K562 (cell line): Measurements from ENCODE around the gene MGA. TPM values are rescaled to one million over a fixed set of nuclear protein-coding genes. Genes with fewer than 3 reads are reported as not detected.

Experiments
- ARID2 ChIP-seq: fragments of 450-650 bp; IDR thresholded peaks from 2 replicates; pipeline ENCODE4 v1.6.1; 2017; ENCODE audit warnings: antibody characterized with exemption, mild to moderate bottlenecking
- CTCF ChIP-seq, 3 experiments: IDR thresholded peaks in 2 of 3; conservative IDR thresholded peaks in 1 of 3; 2 replicates each; pipeline ENCODE4 v1.5.1; 2011 to 2012; ENCODE audit warnings: low read length in 3 of 3, mild to moderate bottlenecking in 3 of 3, control low read depth in 2 of 3, improper control_type of control experiment in 1 of 3, inconsistent platforms in 1 of 3, low read depth in 1 of 3, mixed read lengths in 1 of 3, moderate library complexity in 1 of 3; ENCODE audit not compliant: insufficient read depth in 2 of 3
- HMBOX1 ChIP-seq: sonication (generic); IDR thresholded peaks from 2 replicates; pipeline ENCODE4 v1.6.1; 2016
- JUND ChIP-seq, 2 experiments: IDR thresholded peaks; 2 replicates in 1 of 2; 3 replicates in 1 of 2; pipeline ENCODE4 v1.6.1; 2011; ENCODE audit warnings: borderline replicate concordance in 2 of 2, low read depth in 2 of 2, low read length in 2 of 2, improper control_type of control experiment in 1 of 2, missing biosample characterization in 1 of 2, missing genetic modification characterization in 1 of 2, missing genetic modification reagents in 1 of 2
- MCM5 ChIP-seq: fragments of 450-650 bp; IDR thresholded peaks from 2 replicates; pipeline ENCODE4 v1.6.1; 2016; ENCODE audit warnings: low read depth
- RB1 ChIP-seq: fragments of 450-650 bp; IDR thresholded peaks from 2 replicates; pipeline ENCODE4 v1.6.1; 2017; ENCODE audit warnings: low read depth, mild to moderate bottlenecking
- RCOR1 ChIP-seq, 2 experiments: IDR thresholded peaks; 2 replicates each; pipeline ENCODE4 v1.6.1; 2012; ENCODE audit warnings: low read depth in 2 of 2, low read length in 2 of 2, borderline replicate concordance in 1 of 2, improper control_type of control experiment in 1 of 2
- ZBTB7A ChIP-seq: IDR thresholded peaks from 2 replicates; pipeline ENCODE4 v1.6.1; 2011; ENCODE audit warnings: low read depth, mild to moderate bottlenecking, low read length, moderate library complexity, borderline replicate concordance; ENCODE audit not compliant: control insufficient read depth
- ZNF347 ChIP-seq: fragments of 450-650 bp; formaldehyde crosslinking; IDR thresholded peaks from 2 replicates; pipeline ENCODE4 v1.4.0; 2020; ENCODE audit warnings: low read depth, mild to moderate bottlenecking, moderate library complexity
- ZNF384 ChIP-seq: IDR thresholded peaks from 2 replicates; pipeline ENCODE4 v1.6.1; 2012; ENCODE audit warnings: low read depth, low read length, improper control_type of control experiment
- polyA plus RNA-seq, 8 experiments: library from polyadenylated mRNA; depleted of rRNA in 4 of 8; stranded (reverse) in 5 of 8; unstranded in 3 of 8; fragments of >200 nt; fragmentation: Nextera tagmentation in 2 of 8; fragmentation: Illumina TruSeq in 1 of 8; extraction: Ambion mirVana in 2 of 8; extraction: Trizol in 1 of 8; gene quantifications; 2 replicates each; pipeline versions ENCODE4 v1.2.1 to v1.2.3, GENCODE V29; 2011 to 2014; ENCODE audit warnings: inconsistent platforms in 1 of 8, missing spikeins in 1 of 8
- total RNA-seq, 7 experiments: library from RNA; depleted of rRNA in 6 of 7; stranded (reverse); fragments of >200 nt in 6 of 7; fragmentation: Illumina TruSeq in 2 of 7; extraction: Trizol in 2 of 7; gene quantifications; 2 replicates each; pipeline versions ENCODE4 v1.2.1 to v1.2.3, GENCODE V29; 2011 to 2021; ENCODE audit warnings: low replicate concordance in 1 of 7

MGA gene
- total and polyA plus RNA-seq, 9 of the 15 experiments (the other 6 are each of a cell fraction or from before 2014, with no cell fraction given), result 4.7 to 56.1 (median 21.1) TPM

GRCh38 chr15:41811432-41812195 lies 151.4 kb downstream of the MGA start (continued):
- TF ChIP-seq ZBTB7A, result no peak
- no peak for TF ChIP-seq ZNF347 (CRISPR knock-in tag)
- TF ChIP-seq HMBOX1, result peak; percentile 50; the same call in 1 of the 2 replicates
- TF ChIP-seq CTCF (IDR thresholded peaks at IDR 0.05 in 2 of 3, conservative IDR thresholded peaks at IDR 0.05 in 1 of 3; ENCODE audit: insufficient read depth in 2 of 3, low read depth in 1 of 3, low read length in 3 of 3), result peak; percentile 93 to 96 (median 96)
- peak; percentile 43; the same call in 1 of the 2 replicates for TF ChIP-seq RB1
- peak; percentile 32; the same call in 1 of the 2 replicates for TF ChIP-seq ZNF384
- no peak for TF ChIP-seq MCM5
- peak; percentile 56; the same call in 1 of the 2 replicates for TF ChIP-seq JUND (IDR thresholded peaks at IDR 0.05; ENCODE audit: borderline replicate concordance, low read depth, low read length)
- no peak; the same call in 2 of the 3 replicates for TF ChIP-seq JUND (tag; IDR thresholded peaks at IDR 0.05; ENCODE audit: borderline replicate concordance, low read depth, low read length)
- peak; percentile 85 for TF ChIP-seq ARID2
- TF ChIP-seq RCOR1 (IDR thresholded peaks at IDR 0.05; ENCODE audit: borderline replicate concordance in 1 of 2, low read depth in 2 of 2, low read length in 2 of 2), result peak in 1 of 2 experiments; percentile 50; a peak in 1 of 4 replicates
